Measurements from ENCODE around the gene GLT1D1.

Gene GLT1D1

GRCh38 chr12:128959901-128960300 lies 106.6 kb downstream of the GLT1D1 start:
- in situ Hi-C loops (cut with HindIII; ENCODE audit: low sequenced_read_pairs) = no loop called here

DNA sequence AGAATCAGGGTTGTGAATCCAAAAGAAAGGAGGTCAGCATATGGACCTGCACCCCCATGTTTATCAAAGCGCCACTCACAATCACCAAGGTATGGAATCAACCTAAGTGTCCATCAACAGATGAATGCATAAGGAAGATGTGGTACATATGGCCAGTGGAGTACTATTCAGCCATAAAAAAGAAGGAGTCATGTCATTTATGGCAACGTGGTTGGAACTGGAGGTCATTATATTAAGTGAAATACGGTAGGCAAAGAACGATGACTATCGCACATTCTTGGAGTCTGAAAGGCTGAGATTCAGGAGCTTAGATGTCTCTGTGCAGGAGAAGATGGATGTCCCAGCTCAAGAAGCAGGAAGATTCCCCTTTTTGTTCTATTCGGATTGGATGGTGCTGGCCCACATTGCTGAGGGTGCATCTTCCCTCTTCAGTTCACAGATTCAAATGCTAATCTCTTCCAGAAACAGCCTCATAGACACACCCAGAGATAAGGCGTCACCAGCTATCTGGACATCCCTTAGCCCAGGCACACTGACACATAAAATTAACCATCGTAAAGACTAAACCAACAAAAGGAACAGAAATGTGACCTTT lies 108.1 kb downstream of the GLT1D1 start:
- in situ Hi-C loops (cut with HindIII; ENCODE audit: low sequenced_read_pairs) = no loop called here

DNA sequence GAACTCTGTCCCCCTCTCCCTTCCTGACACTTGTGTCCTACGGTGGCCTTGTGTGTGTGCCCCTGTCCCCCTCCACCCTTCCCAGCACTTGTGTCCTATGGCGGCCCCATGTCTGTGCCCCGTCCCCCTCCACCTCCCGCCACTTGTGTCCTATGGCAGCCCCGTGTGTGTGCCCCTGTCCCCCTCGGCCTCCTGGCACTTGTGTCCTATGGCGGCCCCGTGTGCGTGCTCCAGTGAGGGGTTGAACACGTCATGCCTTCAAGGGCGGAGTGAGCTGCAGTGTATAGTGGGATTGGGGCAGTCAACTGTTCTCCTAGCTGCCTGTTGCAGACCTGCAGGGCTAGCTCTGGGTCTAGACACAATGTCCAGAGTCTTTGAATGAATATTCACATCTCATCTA lies 108.7 kb downstream of the GLT1D1 start:
- in situ Hi-C loops (cut with HindIII; ENCODE audit: low sequenced_read_pairs) = no loop called here

DNA sequence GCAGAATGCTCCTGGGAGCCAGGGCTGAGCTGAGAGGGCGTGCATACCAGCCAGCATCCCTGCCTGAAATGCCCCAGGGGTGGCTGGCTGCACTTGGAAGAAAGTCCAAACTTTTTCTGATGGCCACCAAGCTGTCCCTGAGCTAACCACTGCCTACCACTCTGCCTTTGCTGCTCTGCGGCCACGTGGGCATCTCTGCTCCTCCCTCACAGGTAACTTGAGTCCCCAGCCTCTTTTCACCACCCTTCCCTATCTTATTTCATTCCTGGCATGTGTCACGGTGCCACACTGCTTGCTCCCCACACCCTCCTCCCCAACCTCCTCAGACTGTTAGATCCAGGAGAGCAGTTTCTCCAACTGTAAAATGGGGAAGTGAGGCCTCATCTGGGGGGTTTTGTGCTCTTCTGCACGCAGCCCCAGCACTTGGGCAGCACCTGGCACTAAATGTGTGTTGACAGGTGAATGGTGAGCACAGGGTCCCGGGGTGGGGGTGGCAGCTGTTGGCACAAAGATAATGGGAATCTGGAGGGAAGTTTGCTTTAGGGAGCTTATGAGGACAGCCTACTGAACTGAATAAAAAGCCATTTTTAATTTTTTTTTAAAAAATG lies 113.0 kb downstream of the GLT1D1 start:
- in situ Hi-C loops (cut with HindIII; ENCODE audit: low sequenced_read_pairs) = no loop called here

- in situ Hi-C loops (cut with HindIII; ENCODE audit: low sequenced_read_pairs) = no loop called here
These were observed 115.4 kb downstream of the GLT1D1 start for GRCh38 chr12:128968668-128969067.

DNA sequence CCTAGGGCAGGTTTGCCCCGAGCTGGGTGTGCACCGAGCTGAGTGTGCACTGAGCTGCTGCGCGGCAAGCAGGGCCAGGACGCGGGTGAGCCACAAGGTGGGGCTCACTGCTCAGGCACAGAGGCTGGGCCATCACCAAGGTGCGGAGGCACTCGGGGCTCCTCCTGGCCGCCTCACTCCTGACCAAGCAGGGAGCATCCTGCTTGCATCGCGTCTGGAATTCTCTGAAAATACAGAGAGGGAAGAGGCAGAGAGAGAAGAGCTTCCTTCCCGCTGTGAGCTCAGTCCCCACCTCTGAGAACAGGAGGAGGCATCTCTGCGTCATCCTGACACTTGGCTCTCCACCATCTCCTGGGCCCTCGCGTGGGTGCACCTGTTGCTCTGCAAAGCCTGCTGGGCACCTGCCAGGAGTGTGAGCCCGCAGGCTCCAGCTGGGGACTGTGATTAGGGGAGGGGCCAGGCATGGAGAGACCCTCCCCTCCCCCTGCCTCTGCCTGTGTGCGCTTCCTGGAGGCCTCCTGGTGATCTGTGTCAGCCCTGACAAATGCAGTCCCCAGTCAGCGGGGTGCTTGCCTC lies 116.3 kb downstream of the GLT1D1 start:
- in situ Hi-C loops (cut with HindIII; ENCODE audit: low sequenced_read_pairs) = no loop called here

- in situ Hi-C loops (cut with HindIII; ENCODE audit: low sequenced_read_pairs) = no loop called here
These were observed 116.8 kb downstream of the GLT1D1 start for GRCh38 chr12:128970110-128970509.

GRCh38 chr12:128970941-128971340 lies 117.7 kb downstream of the GLT1D1 start:
- in situ Hi-C loops (cut with HindIII; ENCODE audit: low sequenced_read_pairs) = no loop called here

GRCh38 chr12:128971802-128972201 lies 118.5 kb downstream of the GLT1D1 start:
- in situ Hi-C loops (cut with HindIII; ENCODE audit: low sequenced_read_pairs) = no loop called here

DNA sequence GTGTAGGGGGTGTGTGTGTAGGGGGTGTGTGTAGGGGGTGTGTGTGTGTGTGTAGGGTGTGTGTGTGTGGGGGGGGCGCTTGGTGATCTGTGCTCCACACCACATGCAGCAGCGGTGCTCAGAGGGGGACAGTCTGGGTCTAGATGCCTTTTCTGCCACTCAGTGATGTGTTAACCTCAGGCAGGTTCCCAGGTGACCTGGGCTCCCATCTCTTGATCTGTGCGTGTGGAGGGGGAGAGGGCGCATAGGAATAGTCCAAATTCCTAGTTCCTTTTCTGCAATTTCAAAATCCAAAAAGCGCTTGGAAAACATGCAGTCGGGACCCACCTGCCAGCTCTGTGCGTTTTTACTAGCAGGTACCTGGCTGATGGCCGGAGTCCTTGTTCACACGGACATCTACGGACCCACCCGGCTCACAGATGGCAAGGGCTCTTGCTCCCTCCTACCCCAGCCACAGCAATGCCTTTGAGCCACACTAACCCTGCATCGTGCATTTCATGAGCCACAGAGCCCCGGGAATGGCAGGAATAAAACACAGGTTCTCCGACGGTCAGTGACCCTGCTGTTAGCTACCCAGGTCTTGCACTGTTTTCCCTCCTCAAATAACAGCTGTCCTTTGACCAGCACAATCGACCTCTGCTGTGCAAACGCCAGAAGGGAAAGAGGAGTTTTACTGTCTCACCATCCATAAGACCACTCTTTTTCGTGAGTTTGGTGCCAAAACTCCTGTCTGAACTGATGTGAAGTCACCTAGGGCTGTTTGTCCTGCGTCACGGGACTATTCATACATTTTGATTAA lies 120.8 kb downstream of the GLT1D1 start:
- in situ Hi-C loops (cut with HindIII; ENCODE audit: low sequenced_read_pairs) = no loop called here

DNA sequence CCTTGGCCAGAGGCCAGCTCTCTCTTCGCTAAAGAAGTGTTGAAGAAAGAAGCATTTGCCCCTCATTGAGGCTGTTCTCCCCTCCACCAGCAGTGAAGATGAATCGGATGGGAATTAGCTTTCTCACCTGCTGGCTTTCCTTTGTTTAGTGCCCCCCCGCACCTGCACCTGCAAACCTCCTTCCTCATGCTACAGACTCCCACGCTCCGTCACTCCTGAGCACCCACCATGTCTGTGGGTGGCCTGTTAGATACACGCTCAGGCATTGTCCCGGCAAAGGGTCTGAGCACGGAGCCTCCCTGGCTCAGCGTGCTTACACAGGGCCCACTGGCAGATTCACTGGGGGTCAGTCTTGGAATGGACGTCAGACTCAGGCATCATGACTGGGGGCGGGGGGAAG lies 121.6 kb downstream of the GLT1D1 start:
- in situ Hi-C loops (cut with HindIII; ENCODE audit: low sequenced_read_pairs) = no loop called here

GRCh38 chr12:128976120-128976738 lies 123.0 kb downstream of the GLT1D1 start:
- in situ Hi-C loops (cut with HindIII; ENCODE audit: low sequenced_read_pairs) = no loop called here

- in situ Hi-C loops (cut with HindIII; ENCODE audit: low sequenced_read_pairs) = no loop called here
These were observed 124.2 kb downstream of the GLT1D1 start for GRCh38 chr12:128977441-128977840.

DNA sequence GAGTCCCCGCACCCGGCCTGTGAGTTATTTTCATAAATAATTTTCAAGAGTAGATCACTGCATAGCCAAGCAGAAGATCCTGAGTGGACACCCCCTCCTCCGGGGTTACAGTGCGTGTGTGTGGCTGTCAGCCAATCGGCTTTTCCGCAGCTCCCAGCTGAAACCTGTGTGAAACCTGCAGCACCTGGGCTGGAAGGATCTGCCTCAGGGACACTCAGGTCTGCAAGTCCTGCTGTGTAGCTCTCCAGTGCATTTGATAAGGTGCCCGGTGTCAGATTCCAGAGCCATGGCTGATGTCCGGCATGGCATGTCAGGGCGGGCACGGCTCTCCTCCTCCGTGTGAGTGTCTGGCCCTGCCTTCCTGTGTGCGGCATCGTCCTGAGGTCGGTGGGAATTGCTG lies 124.8 kb downstream of the GLT1D1 start:
- in situ Hi-C loops (cut with HindIII; ENCODE audit: low sequenced_read_pairs) = no loop called here

DNA sequence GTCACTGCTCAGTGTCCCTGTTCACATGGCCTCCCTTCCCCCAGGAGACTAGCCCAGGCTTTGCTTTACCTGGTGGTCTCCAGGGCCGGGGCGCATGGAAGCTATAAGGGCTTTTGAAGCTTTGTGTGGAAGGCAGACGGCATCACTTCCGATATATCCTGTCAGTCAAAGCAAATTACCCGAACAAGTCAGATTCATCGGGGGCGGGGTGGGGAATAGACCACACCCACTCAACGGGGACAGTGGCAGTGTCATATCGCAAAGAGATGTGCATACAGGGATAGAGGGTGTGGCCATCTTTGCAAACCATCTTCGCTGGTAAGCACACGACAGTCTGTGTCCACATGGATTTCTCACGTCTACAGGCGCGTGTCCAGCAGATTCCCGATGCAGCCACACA lies 127.3 kb downstream of the GLT1D1 start:
- in situ Hi-C loops (cut with HindIII; ENCODE audit: low sequenced_read_pairs) = no loop called here

GRCh38 chr12:128981971-128982533 lies 128.8 kb downstream of the GLT1D1 start:
- in situ Hi-C loops (cut with HindIII; ENCODE audit: low sequenced_read_pairs) = no loop called here

DNA sequence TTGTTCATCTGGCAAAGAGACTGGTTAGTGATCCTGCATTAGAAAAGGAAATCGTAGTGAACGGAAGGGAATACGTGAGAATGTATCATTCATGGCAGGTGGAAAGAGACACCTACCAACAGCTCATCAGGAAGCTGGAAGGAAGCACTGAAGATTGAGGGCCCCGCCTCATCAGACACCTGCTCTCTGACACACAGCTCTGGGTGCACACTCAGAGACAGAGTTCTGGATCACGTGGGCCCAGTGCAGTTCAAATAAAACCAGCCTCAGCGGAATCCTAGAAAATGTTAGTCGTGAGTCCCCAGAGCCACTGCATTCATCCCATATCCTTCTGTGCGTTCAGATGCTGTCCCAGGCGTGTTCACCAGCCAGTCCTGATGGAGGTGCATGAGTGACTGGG lies 129.7 kb downstream of the GLT1D1 start:
- in situ Hi-C loops (cut with HindIII; ENCODE audit: low sequenced_read_pairs) = no loop called here

DNA sequence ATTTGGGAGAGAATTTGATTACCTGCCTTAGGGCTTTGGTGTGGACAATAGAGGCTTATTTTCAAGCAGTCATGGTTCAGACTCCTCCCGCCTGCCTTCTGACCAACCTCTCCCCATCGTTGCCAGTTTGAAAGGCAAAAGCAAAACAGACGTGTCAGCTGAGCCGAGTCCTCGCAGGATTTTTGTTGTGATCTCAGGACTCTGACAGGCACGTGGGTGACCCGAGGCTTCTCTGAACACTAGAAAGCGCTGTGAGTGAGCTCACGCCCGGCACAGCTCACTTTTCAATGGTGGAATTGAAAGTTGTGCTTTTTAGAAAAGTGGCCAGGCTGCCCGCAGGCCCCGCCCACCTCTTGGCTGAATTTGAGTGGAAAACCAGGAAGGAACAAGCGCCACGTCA lies 130.1 kb downstream of the GLT1D1 start:
- in situ Hi-C loops (cut with HindIII; ENCODE audit: low sequenced_read_pairs) = no loop called here

DNA sequence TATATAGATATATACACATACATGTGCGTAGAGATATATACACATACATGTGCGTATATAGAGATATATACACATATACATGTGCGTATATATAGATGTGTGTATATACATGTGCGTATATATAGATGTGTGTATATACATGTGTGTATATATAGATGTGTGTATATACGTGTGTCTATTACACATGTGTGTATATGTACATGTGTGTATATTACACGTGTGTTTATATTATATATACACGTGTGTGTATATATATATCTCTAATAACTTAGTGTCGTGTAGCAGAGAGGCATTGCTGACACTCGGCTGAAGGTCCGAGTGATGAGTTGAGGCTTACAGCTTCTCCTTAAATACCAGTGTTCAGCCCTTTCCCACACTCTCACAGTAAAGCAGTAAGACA lies 133.7 kb downstream of the GLT1D1 start:
- in situ Hi-C loops (cut with HindIII; ENCODE audit: low sequenced_read_pairs) = no loop called here

GRCh38 chr12:128989287-128989686 lies 136.0 kb downstream of the GLT1D1 start:
- in situ Hi-C loops (cut with HindIII; ENCODE audit: low sequenced_read_pairs) = no loop called here

- in situ Hi-C loops (cut with HindIII; ENCODE audit: low sequenced_read_pairs) = no loop called here
These were observed 138.4 kb downstream of the GLT1D1 start for GRCh38 chr12:128991716-128992115.
